GM12865 (cell line): ENCODE results near the gene FGD4.

Experiments used
- DNase-seq: peaks from one replicate; pipeline ENCODE4 v3.0.0; 2010; ENCODE audit warnings: low read depth
- H3K4me3 ChIP-seq: 2 replicates; pipeline ENCODE4 v1.5.1; 2011; ENCODE audit warnings: mild to moderate bottlenecking, low read depth, low read length, control low read depth
- TF ChIP-seq, protein P1 (sequence below): IDR thresholded peaks from 2 replicates; pipeline ENCODE4 v1.5.1; 2011; ENCODE audit warnings: low read length, control low read depth, low read depth, inconsistent platforms; ENCODE audit not compliant: insufficient read depth; ENCODE audit errors: missing control alignments

FGD4 gene

DNA sequence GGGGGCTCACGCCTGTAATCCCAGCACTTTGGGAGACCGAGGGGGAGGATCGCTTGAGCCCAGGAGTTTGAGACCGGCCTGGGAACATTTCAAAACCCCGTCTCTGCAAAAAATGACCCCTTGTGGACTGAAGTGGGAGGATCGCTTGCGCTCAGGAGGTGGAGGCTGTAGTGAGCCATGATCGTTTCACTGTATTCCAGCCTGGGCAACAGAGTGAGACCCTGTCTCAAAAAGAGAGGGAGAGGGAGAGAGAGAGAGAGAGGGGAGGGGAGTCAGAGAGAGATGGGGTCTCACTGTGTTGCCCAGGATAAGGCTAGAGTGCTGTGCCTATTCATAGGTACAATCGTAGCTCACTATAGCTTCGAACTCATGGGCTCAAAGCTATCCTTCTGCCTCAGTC is 2.8 kb downstream of the FGD4 start:
- DNase-seq, result no peak
- H3K4me3 ChIP-seq, result no peak overlapping the region
- TF ChIP-seq, protein P1, sequence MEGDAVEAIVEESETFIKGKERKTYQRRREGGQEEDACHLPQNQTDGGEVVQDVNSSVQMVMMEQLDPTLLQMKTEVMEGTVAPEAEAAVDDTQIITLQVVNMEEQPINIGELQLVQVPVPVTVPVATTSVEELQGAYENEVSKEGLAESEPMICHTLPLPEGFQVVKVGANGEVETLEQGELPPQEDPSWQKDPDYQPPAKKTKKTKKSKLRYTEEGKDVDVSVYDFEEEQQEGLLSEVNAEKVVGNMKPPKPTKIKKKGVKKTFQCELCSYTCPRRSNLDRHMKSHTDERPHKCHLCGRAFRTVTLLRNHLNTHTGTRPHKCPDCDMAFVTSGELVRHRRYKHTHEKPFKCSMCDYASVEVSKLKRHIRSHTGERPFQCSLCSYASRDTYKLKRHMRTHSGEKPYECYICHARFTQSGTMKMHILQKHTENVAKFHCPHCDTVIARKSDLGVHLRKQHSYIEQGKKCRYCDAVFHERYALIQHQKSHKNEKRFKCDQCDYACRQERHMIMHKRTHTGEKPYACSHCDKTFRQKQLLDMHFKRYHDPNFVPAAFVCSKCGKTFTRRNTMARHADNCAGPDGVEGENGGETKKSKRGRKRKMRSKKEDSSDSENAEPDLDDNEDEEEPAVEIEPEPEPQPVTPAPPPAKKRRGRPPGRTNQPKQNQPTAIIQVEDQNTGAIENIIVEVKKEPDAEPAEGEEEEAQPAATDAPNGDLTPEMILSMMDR, result no peak

DNA sequence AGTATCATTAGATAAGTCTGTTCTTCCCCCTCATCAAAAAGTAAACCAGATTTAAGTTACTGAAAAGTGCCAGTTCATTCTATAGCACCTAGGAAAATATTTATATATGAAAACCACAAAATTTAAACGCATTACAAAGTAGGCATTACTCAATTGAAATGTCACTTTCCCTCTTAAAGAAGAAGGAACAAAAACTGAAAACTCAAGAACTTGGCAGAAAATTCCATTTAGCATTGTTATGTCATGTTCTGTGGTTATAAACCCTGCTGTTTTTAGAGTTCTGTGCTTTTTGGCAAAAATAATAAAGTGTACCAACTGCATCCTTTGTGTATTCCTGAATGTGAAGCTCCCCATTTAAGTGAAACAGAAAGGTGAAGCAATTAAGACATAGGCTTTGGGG is 3.6 kb downstream of the FGD4 start:
- H3K4me3 ChIP-seq, result no peak overlapping the region
- DNase-seq, result no peak
- TF ChIP-seq, protein P1, result no peak

DNA sequence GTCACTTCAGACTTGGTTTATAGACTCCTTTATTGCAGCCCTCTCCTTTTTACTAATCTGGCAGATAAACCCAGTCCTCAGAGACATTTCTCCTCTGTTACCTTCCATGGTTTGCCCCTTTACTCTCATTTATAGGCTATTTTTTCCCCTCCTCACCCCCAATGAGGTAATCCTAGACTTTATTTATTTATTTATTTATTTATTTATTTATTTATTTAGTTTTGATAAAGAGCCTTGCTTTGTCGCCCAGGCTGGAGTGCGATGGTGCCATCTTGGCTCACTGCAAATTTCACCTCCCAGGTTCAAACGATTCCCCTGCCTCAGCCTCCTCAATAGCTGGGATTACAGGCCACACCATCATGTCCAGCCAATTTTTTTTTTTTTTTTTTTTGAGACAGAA is 8.4 kb downstream of the FGD4 start:
- TF ChIP-seq, protein P1, result no peak
- no peak for DNase-seq
- no peak overlapping the region for H3K4me3 ChIP-seq

DNA sequence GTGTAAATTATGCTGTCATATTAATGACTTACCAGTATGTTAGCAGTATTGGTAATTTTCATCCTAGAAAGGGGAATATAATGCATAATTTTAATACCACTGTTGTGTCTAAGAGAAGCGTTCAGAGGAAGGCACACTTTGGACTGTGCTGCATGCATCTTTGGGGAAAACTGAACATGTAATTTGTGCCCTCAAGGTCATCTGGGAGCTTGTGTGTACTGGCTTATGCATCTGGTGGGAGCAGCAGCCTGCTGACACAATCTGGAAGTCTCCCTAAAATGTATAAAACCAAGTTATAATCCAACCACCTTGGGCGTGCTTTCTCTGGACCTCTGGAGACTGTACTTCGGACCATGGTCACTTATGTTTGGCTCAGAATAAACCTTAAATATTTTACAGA is 14.1 kb downstream of the FGD4 start:
- no peak overlapping the region for H3K4me3 ChIP-seq
- TF ChIP-seq, protein P1, result no peak
- no peak for DNase-seq

DNA sequence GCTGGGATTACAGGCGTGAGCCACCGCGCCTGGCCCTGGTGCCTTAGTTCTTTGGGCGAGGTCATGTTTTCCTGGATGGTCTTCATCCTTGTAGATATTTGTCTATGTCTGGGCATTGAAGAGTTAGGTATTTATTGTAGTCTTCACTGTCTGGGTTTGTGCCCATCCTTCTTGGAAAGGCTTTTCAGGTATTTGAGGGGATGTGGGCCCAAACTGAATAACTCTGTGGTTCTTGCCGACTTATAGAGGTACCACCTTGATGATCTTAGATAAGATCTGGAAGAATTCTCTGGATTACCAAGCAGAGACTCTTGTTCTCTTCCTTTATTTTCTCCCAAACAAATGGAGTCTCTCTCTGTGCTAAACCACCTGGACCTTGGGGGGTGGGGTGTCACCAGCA is 18.9 kb downstream of the FGD4 start:
- TF ChIP-seq, protein P1, result no peak
- DNase-seq, result no peak
- H3K4me3 ChIP-seq, result no peak overlapping the region

DNA sequence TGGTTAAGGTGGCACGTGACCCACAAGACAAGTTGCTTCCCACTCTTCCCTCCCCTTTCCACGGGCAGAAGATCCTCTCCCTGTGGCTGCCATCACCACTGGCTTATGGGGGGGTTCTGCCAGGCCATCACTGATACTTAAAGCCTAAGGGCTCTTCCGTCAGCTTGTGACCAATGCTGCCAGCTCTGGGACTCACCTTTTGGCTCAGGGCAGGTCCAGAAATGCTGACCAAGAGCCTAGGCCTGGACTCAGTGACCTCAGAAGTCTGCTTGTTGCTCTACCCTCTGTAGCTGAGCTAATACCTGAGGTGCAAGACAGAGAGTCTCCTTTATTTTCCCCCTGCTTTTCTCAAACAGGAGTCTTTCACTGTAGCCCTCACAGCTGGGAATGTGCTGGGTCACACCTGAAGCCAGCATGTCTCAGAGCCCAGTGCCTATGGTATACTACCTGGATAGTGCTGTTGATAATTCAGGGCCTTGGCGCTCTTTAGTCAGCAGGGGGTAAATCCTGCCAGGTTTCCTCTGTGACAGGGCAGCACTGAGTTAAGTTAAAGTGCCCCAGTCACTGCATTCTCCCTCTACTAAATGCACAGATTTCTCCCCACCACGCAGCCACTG is 19.7 kb downstream of the FGD4 start:
- no peak overlapping the region for H3K4me3 ChIP-seq
- DNase-seq, result no peak
- TF ChIP-seq, protein P1, result no peak

DNA sequence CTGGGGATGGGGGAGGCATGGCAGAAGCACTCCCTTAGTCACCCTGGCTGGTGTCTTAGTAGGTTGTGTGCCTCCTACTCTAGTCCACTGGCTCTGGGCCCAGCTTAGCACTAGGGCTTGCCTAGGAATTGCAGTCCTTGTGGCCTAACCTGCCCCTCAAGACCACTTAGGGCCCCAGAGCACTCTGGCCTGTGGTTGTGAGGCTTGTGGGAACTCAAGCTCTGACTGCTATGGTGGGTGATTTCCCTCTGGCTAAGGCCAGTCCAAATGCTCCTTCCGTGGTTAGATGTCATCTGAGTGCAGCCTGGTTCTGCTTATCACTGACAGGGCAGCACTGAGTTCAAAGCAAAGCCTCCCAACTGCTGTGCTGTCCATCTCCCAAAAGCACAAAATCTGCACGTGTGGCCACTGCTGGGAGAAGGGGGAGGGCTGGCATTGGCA is 20.2 kb downstream of the FGD4 start:
- TF ChIP-seq, protein P1, result no peak
- H3K4me3 ChIP-seq, result no peak overlapping the region
- DNase-seq, result peak; percentile 20
